ENCODE data around the gene IGLL5.
"Not testable (repeated sequence)": the region's sequence is repeated elsewhere in the genome, so short reads cannot be mapped to it uniquely, and the experiment has no call there.

Gene IGLL5

DNA sequence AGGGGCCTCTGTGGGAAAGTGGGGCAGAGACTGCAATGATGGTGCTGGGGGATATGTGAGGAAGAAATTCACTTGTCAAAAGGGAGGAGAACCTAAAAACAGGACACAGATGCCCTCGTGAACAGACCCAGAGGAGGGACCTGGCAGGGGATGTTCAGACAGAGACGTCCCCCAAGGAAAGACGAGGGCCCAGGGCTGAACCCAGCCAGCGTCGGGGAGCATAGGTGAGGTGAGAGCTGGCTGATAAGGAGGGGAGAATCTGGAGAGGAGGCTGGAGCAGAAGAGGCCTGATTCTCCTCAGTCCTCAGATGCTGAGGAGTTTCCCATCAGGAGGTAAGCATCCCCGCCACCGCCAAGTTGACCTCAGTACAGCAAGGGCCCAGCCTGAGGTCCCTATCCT lies 31.4 kb downstream of the IGLL5 start:
- no peak for DNase-seq (ENCODE audit: low read depth)
- TF ChIP-seq, protein P1, sequence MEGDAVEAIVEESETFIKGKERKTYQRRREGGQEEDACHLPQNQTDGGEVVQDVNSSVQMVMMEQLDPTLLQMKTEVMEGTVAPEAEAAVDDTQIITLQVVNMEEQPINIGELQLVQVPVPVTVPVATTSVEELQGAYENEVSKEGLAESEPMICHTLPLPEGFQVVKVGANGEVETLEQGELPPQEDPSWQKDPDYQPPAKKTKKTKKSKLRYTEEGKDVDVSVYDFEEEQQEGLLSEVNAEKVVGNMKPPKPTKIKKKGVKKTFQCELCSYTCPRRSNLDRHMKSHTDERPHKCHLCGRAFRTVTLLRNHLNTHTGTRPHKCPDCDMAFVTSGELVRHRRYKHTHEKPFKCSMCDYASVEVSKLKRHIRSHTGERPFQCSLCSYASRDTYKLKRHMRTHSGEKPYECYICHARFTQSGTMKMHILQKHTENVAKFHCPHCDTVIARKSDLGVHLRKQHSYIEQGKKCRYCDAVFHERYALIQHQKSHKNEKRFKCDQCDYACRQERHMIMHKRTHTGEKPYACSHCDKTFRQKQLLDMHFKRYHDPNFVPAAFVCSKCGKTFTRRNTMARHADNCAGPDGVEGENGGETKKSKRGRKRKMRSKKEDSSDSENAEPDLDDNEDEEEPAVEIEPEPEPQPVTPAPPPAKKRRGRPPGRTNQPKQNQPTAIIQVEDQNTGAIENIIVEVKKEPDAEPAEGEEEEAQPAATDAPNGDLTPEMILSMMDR (IDR thresholded peaks at IDR 0.05; ENCODE audit: control insufficient read depth, insufficient read depth, low read depth, low read length, missing control alignments): no peak
- no peak overlapping the region for H3K4me3 ChIP-seq (ENCODE audit: control insufficient read depth, low read depth, low read length)

DNA sequence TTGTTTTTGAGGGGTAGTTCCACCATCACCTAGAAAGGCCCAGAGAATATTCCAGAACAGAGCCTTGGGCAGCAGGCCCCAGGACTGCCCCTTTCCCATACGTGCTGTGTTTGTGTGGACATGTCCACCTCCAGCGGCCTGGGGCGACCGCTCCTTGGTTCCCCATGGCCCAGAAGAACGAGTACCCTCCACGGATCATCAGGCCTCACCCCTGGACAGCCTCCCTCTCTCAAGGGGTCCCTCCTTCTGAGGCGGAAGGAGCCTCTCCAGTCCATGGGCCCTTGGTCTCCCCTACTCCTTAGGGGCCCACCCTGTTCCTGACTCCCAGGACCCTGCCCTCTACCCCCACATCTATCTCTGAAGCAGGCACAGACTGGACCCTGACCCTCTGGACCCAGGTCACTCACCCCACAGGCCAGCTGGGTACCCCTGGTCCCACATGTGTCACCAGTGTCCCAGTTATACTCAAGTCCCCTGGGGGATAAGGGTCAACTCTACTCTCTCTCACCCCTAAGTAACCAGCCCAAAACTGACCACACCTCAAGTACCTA lies 32.6 kb downstream of the IGLL5 start:
- no peak for DNase-seq (ENCODE audit: low read depth)
- H3K4me3 ChIP-seq (ENCODE audit: control insufficient read depth, low read depth, low read length): no peak overlapping the region
- TF ChIP-seq, protein P1 (IDR thresholded peaks at IDR 0.05; ENCODE audit: control insufficient read depth, insufficient read depth, low read depth, low read length, missing control alignments): no peak

DNA sequence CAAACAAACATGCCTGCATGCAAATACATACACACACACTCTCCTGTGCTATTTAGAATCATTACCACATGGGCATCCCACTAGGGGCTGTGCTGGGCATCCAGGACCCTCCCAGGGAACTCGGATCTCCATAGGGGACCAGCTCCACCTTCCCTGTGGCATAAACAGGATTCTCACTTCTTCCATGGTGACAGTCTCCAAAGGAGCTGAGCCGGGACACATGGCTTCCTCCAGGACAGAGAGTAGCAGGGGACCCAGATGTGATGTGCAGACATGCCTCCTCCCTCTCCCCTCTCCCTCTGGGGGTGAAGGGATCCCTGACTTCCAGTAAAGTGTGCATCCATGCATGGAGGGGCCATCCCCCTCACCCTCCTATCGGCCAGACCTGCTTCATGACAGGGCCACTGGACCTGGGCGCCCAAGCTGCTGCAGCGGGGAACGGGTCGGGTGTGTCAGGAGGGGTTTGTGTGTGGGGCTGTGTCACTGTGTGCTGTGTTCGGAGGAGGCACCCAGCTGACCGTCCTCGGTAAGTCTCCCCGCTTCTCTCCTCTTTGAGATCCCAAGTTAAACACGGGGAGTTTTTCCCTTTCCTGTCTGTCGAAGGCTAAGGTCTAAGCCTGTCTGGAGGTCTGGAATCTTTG lies 33.4 kb downstream of the IGLL5 start:
- no peak for DNase-seq (ENCODE audit: low read depth)
- no peak overlapping the region for H3K4me3 ChIP-seq (ENCODE audit: control insufficient read depth, low read depth, low read length)
- TF ChIP-seq, protein P1 (IDR thresholded peaks at IDR 0.05; ENCODE audit: control insufficient read depth, insufficient read depth, low read depth, low read length, missing control alignments): no peak

DNA sequence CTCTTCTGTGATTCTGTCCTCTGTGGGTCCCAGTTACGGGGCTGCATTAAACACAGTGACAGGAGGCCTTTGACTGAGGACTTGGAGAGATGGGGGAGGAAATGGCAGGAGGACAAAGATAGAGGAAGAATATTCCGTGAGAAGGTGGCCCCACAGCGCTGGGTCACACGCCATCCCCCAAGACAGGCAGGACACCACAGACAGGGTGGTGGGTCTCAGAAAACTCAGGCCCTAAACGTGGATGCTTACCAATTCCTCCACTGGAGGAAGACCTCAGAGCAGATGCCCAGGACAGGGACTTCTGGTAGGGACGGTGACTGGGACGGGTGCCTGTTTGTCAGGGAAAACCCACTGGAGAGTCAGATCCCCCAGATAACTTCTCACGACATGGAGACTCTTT lies 34.0 kb downstream of the IGLL5 start:
- TF ChIP-seq, protein P1 (IDR thresholded peaks at IDR 0.05; ENCODE audit: control insufficient read depth, insufficient read depth, low read depth, low read length, missing control alignments): no peak
- DNase-seq (ENCODE audit: low read depth): no peak
- H3K4me3 ChIP-seq (ENCODE audit: control insufficient read depth, low read depth, low read length): no peak overlapping the region

DNA sequence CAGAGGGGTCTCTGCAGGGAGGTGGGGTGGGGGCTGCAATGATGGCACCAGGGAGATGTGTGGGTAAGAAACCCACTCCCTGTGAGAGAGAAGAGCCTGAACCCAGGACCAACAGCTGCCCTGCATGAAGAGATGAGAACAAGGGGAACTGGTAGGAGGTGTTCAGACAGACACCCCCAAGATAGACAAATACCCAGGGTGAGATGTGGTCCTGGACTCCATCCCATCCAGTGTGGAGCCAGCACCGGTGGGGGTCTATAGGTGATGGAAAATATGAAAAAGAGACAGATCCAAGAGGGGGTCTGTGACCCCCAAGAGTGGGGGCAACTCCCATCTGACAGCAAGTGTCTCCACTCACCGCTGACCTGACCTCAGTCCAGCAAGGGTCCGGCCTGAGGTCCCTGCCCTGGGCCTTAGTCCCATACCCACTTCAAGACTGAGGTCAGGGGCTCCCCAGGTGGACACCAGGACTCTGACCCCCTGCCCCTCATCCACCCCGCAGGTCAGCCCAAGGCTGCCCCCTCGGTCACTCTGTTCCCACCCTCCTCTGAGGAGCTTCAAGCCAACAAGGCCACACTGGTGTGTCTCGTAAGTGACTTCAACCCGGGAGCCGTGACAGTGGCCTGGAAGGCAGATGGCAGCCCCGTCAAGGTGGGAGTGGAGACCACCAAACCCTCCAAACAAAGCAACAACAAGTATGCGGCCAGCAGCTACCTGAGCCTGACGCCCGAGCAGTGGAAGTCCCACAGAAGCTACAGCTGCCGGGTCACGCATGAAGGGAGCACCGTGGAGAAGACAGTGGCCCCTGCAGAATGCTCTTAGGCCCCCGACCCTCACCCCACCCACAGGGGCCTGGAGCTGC lies 34.7 kb downstream of the IGLL5 start:
- not testable (repeated sequence) for H3K4me3 ChIP-seq (ENCODE audit: control insufficient read depth, low read depth, low read length)

DNA sequence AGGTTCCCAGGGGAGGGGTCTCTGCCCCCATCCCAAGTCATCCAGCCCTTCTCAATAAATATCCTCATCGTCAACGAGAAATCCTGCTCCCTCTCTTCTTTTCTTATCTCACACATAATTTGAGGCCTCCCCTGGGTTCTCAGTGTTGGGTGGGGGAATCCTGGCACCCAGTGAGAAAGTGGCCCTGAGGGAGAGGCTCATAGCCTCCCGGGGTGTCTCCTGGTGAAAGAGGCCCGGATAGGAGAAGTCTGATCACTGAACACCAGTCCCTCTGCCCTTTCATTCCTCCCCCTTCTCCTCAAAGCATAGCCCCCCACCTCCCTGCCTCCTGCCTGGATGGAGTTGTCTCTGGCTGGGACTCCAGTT lies 35.3 kb downstream of the IGLL5 start:
- DNase-seq (ENCODE audit: low read depth): no peak
- TF ChIP-seq, protein P1 (IDR thresholded peaks at IDR 0.05; ENCODE audit: control insufficient read depth, insufficient read depth, low read depth, low read length, missing control alignments): no peak
- H3K4me3 ChIP-seq (ENCODE audit: control insufficient read depth, low read depth, low read length): no peak overlapping the region

More for the DNA sequence above, 34.7 kb downstream of the IGLL5 start:
- not testable (repeated sequence) for DNase-seq (ENCODE audit: low read depth)

DNA sequence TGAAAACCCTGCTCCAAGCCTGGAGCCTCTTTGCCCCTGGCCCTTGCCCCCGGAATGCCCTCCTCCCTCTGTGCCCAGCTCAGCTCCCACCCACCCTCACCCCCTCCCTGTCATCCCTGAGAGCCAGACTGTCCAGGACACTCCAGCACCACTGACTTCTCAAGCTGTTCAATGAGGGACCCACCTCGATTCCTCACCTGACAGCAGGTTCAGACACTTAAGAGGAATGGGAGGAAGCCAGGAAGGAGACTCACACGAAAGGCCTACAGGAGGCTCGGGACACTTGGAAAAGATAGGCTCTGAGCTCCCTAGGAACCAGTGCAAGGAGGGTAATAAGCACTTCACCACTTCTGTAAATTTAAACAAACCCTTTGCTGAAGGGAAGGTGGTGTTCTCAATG lies 35.8 kb downstream of the IGLL5 start:
- TF ChIP-seq, protein P1 (IDR thresholded peaks at IDR 0.05; ENCODE audit: control insufficient read depth, insufficient read depth, low read depth, low read length, missing control alignments): no peak
- H3K4me3 ChIP-seq (ENCODE audit: control insufficient read depth, low read depth, low read length): no peak overlapping the region
- DNase-seq (ENCODE audit: low read depth): no peak

Data from AG09309 (cell line).